ENCODE data around the gene SCAF4.

- TF ChIP-seq NFATC3 (IDR thresholded peaks at IDR 0.05) (no peak), ZEB2 (IDR thresholded peaks at IDR 0.05) (no peak), EZH2 (IDR thresholded peaks at IDR 0.05; ENCODE audit: borderline replicate concordance, low read depth, low read length) (no peak), EP300 (IDR thresholded peaks at IDR 0.05; ENCODE audit: low read length) (no peak), CTCF (IDR thresholded peaks at IDR 0.05 in 2 of 3, conservative IDR thresholded peaks at IDR 0.05 in 1 of 3; ENCODE audit: insufficient read depth in 2 of 3, low read depth in 1 of 3, low read length in 3 of 3) (no peak), MAZ (CRISPR knock-in tag; conservative IDR thresholded peaks at IDR 0.05 in 1 of 2, IDR thresholded peaks at IDR 0.05 in 1 of 2) (no peak), MTA1 (IDR thresholded peaks at IDR 0.05; ENCODE audit: borderline replicate concordance) (no peak), NRF1 (conservative IDR thresholded peaks at IDR 0.05 in 1 of 2, IDR thresholded peaks at IDR 0.05 in 1 of 2) (no peak), POLR2AphosphoS5 (IDR thresholded peaks at IDR 0.05; ENCODE audit: control insufficient read depth, insufficient read depth, low read depth, low read length) (no peak), MAX (CRISPR knock-in tag; IDR thresholded peaks at IDR 0.05) (no peak), MLX (CRISPR knock-in tag; conservative IDR thresholded peaks at IDR 0.05) (no peak), FOXP4 (CRISPR knock-in tag; IDR thresholded peaks at IDR 0.05; ENCODE audit: borderline replicate concordance) (no peak)
- TF ChIP-seq, protein P1, sequence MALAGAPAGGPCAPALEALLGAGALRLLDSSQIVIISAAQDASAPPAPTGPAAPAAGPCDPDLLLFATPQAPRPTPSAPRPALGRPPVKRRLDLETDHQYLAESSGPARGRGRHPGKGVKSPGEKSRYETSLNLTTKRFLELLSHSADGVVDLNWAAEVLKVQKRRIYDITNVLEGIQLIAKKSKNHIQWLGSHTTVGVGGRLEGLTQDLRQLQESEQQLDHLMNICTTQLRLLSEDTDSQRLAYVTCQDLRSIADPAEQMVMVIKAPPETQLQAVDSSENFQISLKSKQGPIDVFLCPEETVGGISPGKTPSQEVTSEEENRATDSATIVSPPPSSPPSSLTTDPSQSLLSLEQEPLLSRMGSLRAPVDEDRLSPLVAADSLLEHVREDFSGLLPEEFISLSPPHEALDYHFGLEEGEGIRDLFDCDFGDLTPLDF (CRISPR knock-in tag; IDR thresholded peaks at IDR 0.05) = no peak
These were observed 20.4 kb upstream of the SCAF4 start for GRCh38 chr21:31752352-31752751.

Data from K562 (cell line).